Measurements from ENCODE around the gene MGMT.

The MGMT gene

GRCh38 chr10:129771024-129771423, 304.0 kb downstream of the MGMT start:
- no peaks in the 10 kb centered on the region for H3K27me3 ChIP-seq
- no peak for TF ChIP-seq Cebpa-rat (IDR thresholded peaks at IDR 0.05)
- peak overlapping the region in 1 of 11 experiments; percentile 7; a peak in 1 of 22 replicates for H3K9ac ChIP-seq
- no peak overlapping the region for H3K27ac ChIP-seq
- no peak overlapping the region for H3K4me3 ChIP-seq
- H3K36me3 ChIP-seq, result peaks cover 0 to 51% (median 20%) of the 10 kb centered on the region in 11 experiments; a peak in 15 of 22 replicates
- H4K20me1 ChIP-seq, result peaks cover 0 to 32% (median 0%) of the 10 kb centered on the region in 11 experiments; a peak in 4 of 22 replicates
- peaks cover 0 to 15% (median 10%) of the 10 kb centered on the region in 10 experiments; a peak in 15 of 20 replicates for H3K4me1 ChIP-seq
- peak overlapping the region in 8 of 11 experiments; percentile 0 to 41 (median 19); a peak in 9 of 22 replicates for H3K4me2 ChIP-seq
- no peaks in the 10 kb centered on the region for H3K9me3 ChIP-seq (replicated peaks in 1 of 11)

- Histone ChIP-seq H3K9me3 (replicated peaks in 1 of 11) (no peaks in the 10 kb centered on the region), H3K4me2 (peak overlapping the region in 6 of 11 experiments; percentile 0 to 41 (median 28); a peak in 3 of 22 replicates), H3K27me3 (no peaks in the 10 kb centered on the region), H3K36me3 (peaks cover 0 to 45% (median 20%) of the 10 kb centered on the region in 11 experiments; a peak in 15 of 22 replicates), H3K4me1 (peaks cover 0 to 15% (median 10%) of the 10 kb centered on the region in 10 experiments; a peak in 15 of 20 replicates), H4K20me1 (peaks cover 0 to 29% (median 0%) of the 10 kb centered on the region in 11 experiments; a peak in 4 of 22 replicates), H3K9ac (no peak overlapping the region), H3K27ac (no peak overlapping the region), H3K4me3 (no peak overlapping the region)
- TF ChIP-seq Cebpa-rat (IDR thresholded peaks at IDR 0.05), result no peak
These were observed 304.5 kb downstream of the MGMT start for GRCh38 chr10:129771576-129771975.

DNA sequence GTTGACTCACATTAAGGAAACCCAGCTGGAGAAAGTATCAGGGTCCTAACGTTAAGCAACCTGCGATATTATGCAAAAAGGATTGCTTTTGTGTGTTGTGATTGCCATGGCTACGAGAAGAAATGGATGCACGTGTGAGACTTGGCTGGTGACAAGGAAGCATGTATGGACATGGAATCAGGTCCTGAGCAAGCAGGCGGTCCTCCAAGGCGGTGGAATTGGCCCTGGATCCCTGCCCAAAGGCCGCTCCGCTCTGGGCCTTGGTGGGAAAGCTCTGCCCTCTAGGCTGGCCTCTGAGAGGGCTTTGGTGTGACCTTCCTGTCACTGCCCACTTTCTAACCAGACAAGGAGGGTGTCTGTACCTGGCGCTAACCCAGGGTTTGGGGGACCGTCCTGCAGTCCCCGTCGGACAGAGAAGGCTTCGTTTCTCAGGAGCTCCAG, 305.0 kb downstream of the MGMT start:
- H3K9me3 ChIP-seq (replicated peaks in 1 of 11), result no peaks in the 10 kb centered on the region
- no peak for TF ChIP-seq Cebpa-rat (IDR thresholded peaks at IDR 0.05)
- H3K4me3 ChIP-seq, result no peak overlapping the region
- no peak overlapping the region for H3K4me2 ChIP-seq
- H3K36me3 ChIP-seq, result peaks cover 0 to 41% (median 18%) of the 10 kb centered on the region in 11 experiments; a peak in 15 of 22 replicates
- no peak overlapping the region for H3K27ac ChIP-seq
- H3K4me1 ChIP-seq, result peaks cover 0 to 15% (median 10%) of the 10 kb centered on the region in 10 experiments; a peak in 15 of 20 replicates
- no peaks in the 10 kb centered on the region for H3K27me3 ChIP-seq
- H3K9ac ChIP-seq, result no peak overlapping the region
- H4K20me1 ChIP-seq, result peaks cover 0 to 24% (median 0%) of the 10 kb centered on the region in 11 experiments; a peak in 4 of 22 replicates

- no peak for TF ChIP-seq Cebpa-rat (IDR thresholded peaks at IDR 0.05)
- no peaks in the 10 kb centered on the region for H3K9me3 ChIP-seq (replicated peaks in 1 of 11)
- H3K9ac ChIP-seq, result no peak overlapping the region
- H3K4me2 ChIP-seq, result no peak overlapping the region
- H3K27me3 ChIP-seq, result no peaks in the 10 kb centered on the region
- peaks cover 0 to 21% (median 0%) of the 10 kb centered on the region in 11 experiments; a peak in 4 of 22 replicates for H4K20me1 ChIP-seq
- H3K36me3 ChIP-seq, result peaks cover 0 to 34% (median 16%) of the 10 kb centered on the region in 11 experiments; a peak in 13 of 22 replicates
- no peak overlapping the region for H3K27ac ChIP-seq
- no peak overlapping the region for H3K4me3 ChIP-seq
- H3K4me1 ChIP-seq, result peaks cover 0 to 15% (median 10%) of the 10 kb centered on the region in 10 experiments; a peak in 15 of 20 replicates
These were observed 305.7 kb downstream of the MGMT start for GRCh38 chr10:129772468-129773358.

DNA sequence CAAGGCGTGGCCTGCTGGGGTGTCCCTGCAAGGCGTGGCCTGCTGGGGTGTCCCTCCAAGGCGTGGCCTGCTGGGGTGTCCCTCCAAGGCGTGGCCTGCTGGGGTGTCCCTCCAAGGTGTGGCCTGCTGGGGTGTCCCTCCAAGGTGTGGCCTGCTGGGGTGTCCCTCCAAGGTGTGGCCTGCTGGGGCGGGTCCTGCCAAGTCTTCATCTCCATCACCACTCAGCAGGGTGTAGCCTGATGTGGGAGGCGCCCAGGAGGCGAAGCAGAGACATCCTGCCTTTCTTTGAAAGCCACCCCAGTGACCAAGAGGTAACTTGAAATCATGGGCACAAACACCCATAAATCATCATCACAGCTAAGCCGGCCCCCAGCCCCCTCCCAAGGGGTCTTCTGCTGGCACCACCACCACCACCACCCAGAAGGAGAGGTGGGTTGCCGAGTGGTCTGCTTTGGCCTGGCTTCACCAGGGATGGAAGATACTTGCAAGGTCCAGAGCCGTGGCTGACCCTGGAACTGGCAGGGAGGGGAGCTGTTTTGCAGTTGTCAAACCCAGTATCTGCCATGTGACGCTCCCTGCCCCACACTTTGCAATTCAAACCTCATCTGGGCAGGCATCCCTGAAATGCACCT, 306.4 kb downstream of the MGMT start:
- peaks cover 0 to 27% (median 13%) of the 10 kb centered on the region in 11 experiments; a peak in 12 of 22 replicates for H3K36me3 ChIP-seq
- H3K4me3 ChIP-seq, result no peak overlapping the region
- no peak for TF ChIP-seq Cebpa-rat (IDR thresholded peaks at IDR 0.05)
- H4K20me1 ChIP-seq, result peaks cover 0 to 21% (median 0%) of the 10 kb centered on the region in 11 experiments; a peak in 4 of 22 replicates
- H3K9ac ChIP-seq, result no peak overlapping the region
- no peaks in the 10 kb centered on the region for H3K27me3 ChIP-seq
- H3K9me3 ChIP-seq (replicated peaks in 1 of 11), result no peaks in the 10 kb centered on the region
- peaks cover 0 to 15% (median 10%) of the 10 kb centered on the region in 10 experiments; a peak in 15 of 20 replicates for H3K4me1 ChIP-seq
- no peak overlapping the region for H3K27ac ChIP-seq
- H3K4me2 ChIP-seq, result no peak overlapping the region

GRCh38 chr10:129774082-129774735, 307.2 kb downstream of the MGMT start:
- Histone ChIP-seq H3K36me3 (peaks cover 0 to 20% (median 8%) of the 10 kb centered on the region in 11 experiments; a peak in 10 of 22 replicates), H3K9ac (no peak overlapping the region), H3K4me2 (no peak overlapping the region), H3K4me1 (peaks cover 0 to 15% (median 10%) of the 10 kb centered on the region in 10 experiments; a peak in 15 of 20 replicates), H3K27ac (no peak overlapping the region), H3K9me3 (replicated peaks in 1 of 11) (no peaks in the 10 kb centered on the region), H4K20me1 (peaks cover 0 to 20% (median 0%) of the 10 kb centered on the region in 11 experiments; a peak in 2 of 22 replicates), H3K27me3 (no peaks in the 10 kb centered on the region), H3K4me3 (no peak overlapping the region)
- TF ChIP-seq Cebpa-rat (IDR thresholded peaks at IDR 0.05), result no peak

- Histone ChIP-seq H3K4me1 (peaks cover 0 to 14% (median 10%) of the 10 kb centered on the region in 10 experiments; a peak in 15 of 20 replicates), H3K9me3 (replicated peaks in 1 of 11) (no peaks in the 10 kb centered on the region; a peak in 1 of 22 replicates), H3K4me3 (no peak overlapping the region), H3K36me3 (peaks cover 0 to 13% (median 4%) of the 10 kb centered on the region in 11 experiments; a peak in 8 of 22 replicates), H3K4me2 (no peak overlapping the region), H3K27me3 (no peaks in the 10 kb centered on the region), H3K27ac (no peak overlapping the region), H3K9ac (no peak overlapping the region), H4K20me1 (peaks cover 0 to 13% (median 0%) of the 10 kb centered on the region in 11 experiments; a peak in 2 of 22 replicates)
- no peak for TF ChIP-seq Cebpa-rat (IDR thresholded peaks at IDR 0.05)
These were observed 307.8 kb downstream of the MGMT start for GRCh38 chr10:129774736-129775401.

DNA sequence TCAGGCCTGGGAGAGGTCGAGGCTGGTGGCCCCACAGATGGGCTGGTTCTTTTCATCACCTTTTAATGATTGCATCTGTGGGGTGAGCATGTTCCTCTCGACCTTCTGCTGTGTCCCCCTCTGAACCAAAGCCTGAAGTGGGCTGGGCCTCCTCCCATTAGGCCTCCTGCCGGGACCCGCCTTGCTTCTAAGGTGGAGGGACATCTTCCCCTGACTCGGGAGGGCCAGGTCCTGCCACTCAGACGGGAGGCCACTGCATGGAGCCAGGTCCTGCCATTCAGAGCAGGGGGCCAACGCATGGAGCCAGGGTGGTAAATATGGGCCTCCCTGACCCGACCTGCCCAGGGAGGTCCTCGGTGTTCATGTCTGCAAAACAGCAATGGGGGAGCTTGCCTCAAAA, 308.6 kb downstream of the MGMT start:
- TF ChIP-seq Cebpa-rat (IDR thresholded peaks at IDR 0.05), result no peak
- no peak overlapping the region for H3K4me2 ChIP-seq
- H3K27ac ChIP-seq, result no peak overlapping the region
- H3K4me1 ChIP-seq, result peaks cover 0 to 13% (median 9%) of the 10 kb centered on the region in 10 experiments; a peak in 15 of 20 replicates
- no peaks in the 10 kb centered on the region; a peak in 1 of 22 replicates for H3K9me3 ChIP-seq (replicated peaks in 1 of 11)
- H3K4me3 ChIP-seq, result no peak overlapping the region
- peaks cover 0 to 13% (median 0%) of the 10 kb centered on the region in 11 experiments; a peak in 7 of 22 replicates for H3K36me3 ChIP-seq
- H3K27me3 ChIP-seq, result no peaks in the 10 kb centered on the region
- H3K9ac ChIP-seq, result no peak overlapping the region
- H4K20me1 ChIP-seq, result peaks cover 0 to 7% (median 0%) of the 10 kb centered on the region in 11 experiments; a peak in 2 of 22 replicates

All from BLaER1 treated with 17β-estradiol and CSF1 and Interleukin-3, amounts not matched to agents 10 nM and 100 nM (cell line).